GM12875 (cell line): ENCODE results near the gene SRL.

Source experiments
- H3K4me3 ChIP-seq: one replicate; pipeline ENCODE4 v1.5.1; 2011; ENCODE audit warnings: low read depth, low read length, control low read depth
- CTCF ChIP-seq: IDR thresholded peaks from 2 replicates; pipeline ENCODE4 v1.5.1; 2011; ENCODE audit warnings: low read depth, mild to moderate bottlenecking, control low read depth, inconsistent platforms, low read length, moderate library complexity, borderline replicate concordance; ENCODE audit not compliant: insufficient read depth

SRL gene

GRCh38 chr16:4142268-4142667 lies 99.6 kb downstream of the SRL start:
- no peak overlapping the region for H3K4me3 ChIP-seq
- no peak for TF ChIP-seq CTCF

GRCh38 chr16:4141604-4142003 lies 100.3 kb downstream of the SRL start:
- no peak for TF ChIP-seq CTCF
- H3K4me3 ChIP-seq, result no peak overlapping the region

GRCh38 chr16:4140652-4141051 lies 101.2 kb downstream of the SRL start:
- TF ChIP-seq CTCF, result no peak
- H3K4me3 ChIP-seq, result no peak overlapping the region

GRCh38 chr16:4139968-4140367 lies 101.9 kb downstream of the SRL start:
- no peak for TF ChIP-seq CTCF

More at GRCh38 chr16:4139968-4140367, 101.9 kb downstream of the SRL start:
- no peak overlapping the region for H3K4me3 ChIP-seq
